Lung microvascular endothelial cell (primary cell): ENCODE results near the gene LDB1. TPM values are rescaled to one million over a fixed set of nuclear protein-coding genes. Genes with fewer than 3 reads are reported as not detected.
A peak's percentile ranks its signal among the peaks of the same experiment; 100 is the strongest.

Experiments
- DNase-seq, 2 donors: peaks; one replicate each; pipeline versions ENCODE4 v3.0.0 to v3.0.0-alpha.2; 2010; ENCODE audit warnings: low read depth in 2 of 2
- total RNA-seq: library from RNA; depleted of rRNA; stranded (reverse); fragments of >200 nt; gene quantifications from 2 replicates; pipeline ENCODE4 v1.2.1, GENCODE V29; 2014

Gene LDB1
- total RNA-seq, 1 donor from 2014 or later: 41.1 TPM

GRCh38 chr10:102135956-102136526 is 15.9 kb upstream of the LDB1 start:
- DNase-seq: no peak

GRCh38 chr10:102134416-102134815 is 14.2 kb upstream of the LDB1 start:
- no peak for DNase-seq

GRCh38 chr10:102133373-102134195 is 13.4 kb upstream of the LDB1 start:
- DNase-seq: peak; percentile 70 to 80

GRCh38 chr10:102132563-102133372 is 12.6 kb upstream of the LDB1 start, which contains the start of gene PPRC1:
PPRC1 (plus strand) TSS chr10:102133040; CDS start chr10:102133069, 29 bp downstream.
- DNase-seq: peak; percentile 100

GRCh38 chr10:102132193-102132562 is 12.0 kb upstream of the LDB1 start:
- DNase-seq: no peak

GRCh38 chr10:102131286-102132170 is 11.4 kb upstream of the LDB1 start:
- peak in 1 of 2 donors; percentile 25 for DNase-seq

- DNase-seq: no peak
Measured at GRCh38 chr10:102123223-102123622, 3.1 kb upstream of the LDB1 start.

GRCh38 chr10:102122450-102122849 is 2.3 kb upstream of the LDB1 start:
- no peak for DNase-seq

GRCh38 chr10:102121739-102122372 is 1.7 kb upstream of the LDB1 start:
- no peak for DNase-seq

- DNase-seq: no peak
Measured at GRCh38 chr10:102120991-102121738, 997 bp upstream of the LDB1 start.

GRCh38 chr10:102119417-102120141 is 589 bp downstream of the LDB1 start:
- DNase-seq: peak; percentile 62 to 84

GRCh38 chr10:102118867-102119266 is 1.3 kb downstream of the LDB1 start:
- DNase-seq: peak in 1 of 2 donors; percentile 32

GRCh38 chr10:102117391-102118159 is 2.6 kb downstream of the LDB1 start:
- peak; percentile 63 to 71 for DNase-seq

- no peak for DNase-seq
Measured at GRCh38 chr10:102116656-102117055, 3.5 kb downstream of the LDB1 start.

- peak in 1 of 2 donors; percentile 58 for DNase-seq
Measured at GRCh38 chr10:102115775-102116174, 4.4 kb downstream of the LDB1 start.

- peak; percentile 72 to 75 for DNase-seq
Measured at GRCh38 chr10:102114861-102115618, 5.1 kb downstream of the LDB1 start.

- peak; percentile 32 to 36 for DNase-seq
Measured at GRCh38 chr10:102113956-102114857, 6.0 kb downstream of the LDB1 start.
